Peyer's patch (tissue), 4 donors: Measurements from ENCODE around the gene HOXD9. TPM values are rescaled to one million over a fixed set of nuclear protein-coding genes. Genes with fewer than 3 reads are reported as not detected.

Source experiments
- DNase-seq, 3 donors: peaks; one replicate each; pipeline ENCODE4 v3.0.0-alpha.2; 2017 to 2019
- H3K27ac ChIP-seq, 4 donors: fragments of 200-600 bp; sonication (generic); one replicate each; pipeline ENCODE4 v1.5.1; 2016 to 2019
- H3K27me3 ChIP-seq, 2 donors: fragments of 200-600 bp; sonication (generic); one replicate each; pipeline ENCODE4 v1.5.1; 2019
- H3K36me3 ChIP-seq, 3 donors: fragments of 200-600 bp; sonication (generic); one replicate each; pipeline ENCODE4 v1.5.1; 2016 to 2019
- H3K4me1 ChIP-seq, 4 donors: fragments of 200-600 bp; sonication (generic); one replicate each; pipeline ENCODE4 v1.5.1; 2016 to 2019
- H3K4me3 ChIP-seq, 4 donors: fragments of 200-600 bp; sonication (generic); 1 replicate in 3 of 4; 2 replicates in 1 of 4; pipeline ENCODE4 v1.5.1; 2016 to 2019; ENCODE audit warnings: mild to moderate bottlenecking in 1 of 4
- H3K9me3 ChIP-seq, 4 donors: fragments of 200-600 bp; sonication (generic); one replicate each; pipeline ENCODE4 v1.5.1; 2016 to 2019; ENCODE audit warnings: mild to moderate bottlenecking in 1 of 4
- POLR2A ChIP-seq, 2 donors: fragments of 450-650 bp; IDR thresholded peaks; one replicate each; pipeline ENCODE4 v1.5.1; 2017; ENCODE audit warnings: antibody characterized with exemption in 2 of 2, mild to moderate bottlenecking in 2 of 2, moderate library complexity in 2 of 2
- total RNA-seq, 4 donors: library from RNA; depleted of rRNA; stranded (reverse); fragments of >200 nt; gene quantifications; one replicate each; pipeline ENCODE4 v1.1.0, GENCODE V29; 2016
- TF ChIP-seq, protein P1 (sequence below), 6 experiments: fragments of 450-650 bp in 4 of 6; fragments of 200-600 bp in 2 of 6; sonication (generic) in 1 of 6; IDR thresholded peaks; one replicate each; pipeline ENCODE4 v1.5.1; 2017 to 2019; ENCODE audit warnings: antibody characterized with exemption in 6 of 6, mild to moderate bottlenecking in 3 of 6, moderate library complexity in 1 of 6

Gene HOXD9
- total RNA-seq, 4 donors from 2014 or later: 0.70 TPM; not detected in 3

DNA sequence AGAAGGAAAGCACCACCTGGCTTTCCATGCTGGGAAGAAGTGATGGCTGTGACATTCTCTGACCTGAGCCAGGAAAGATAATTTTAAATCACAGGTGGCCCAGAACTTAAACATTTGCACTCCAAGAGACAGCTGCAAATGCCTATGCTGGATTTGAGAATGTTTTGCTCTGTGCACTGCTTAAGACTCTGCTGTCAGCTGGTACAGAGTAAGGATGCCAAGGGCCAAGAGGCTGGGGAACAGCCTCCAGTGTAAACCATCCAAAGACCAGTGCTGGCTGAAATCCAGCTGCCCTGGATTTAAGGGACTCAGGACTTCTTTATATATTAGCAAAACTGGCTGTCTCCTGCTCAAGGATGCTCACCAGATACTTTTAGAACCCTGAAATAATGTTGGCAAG, 10.9 kb downstream of the HOXD9 start:
- DNase-seq: no peak
- H3K36me3 ChIP-seq: no peaks in the 10 kb centered on the region
- H3K27me3 ChIP-seq: peaks cover 0 to 23% of the 10 kb centered on the region in 2 donors
- H3K9me3 ChIP-seq: no peaks in the 10 kb centered on the region
- peaks cover 0 to 24% (median 0%) of the 10 kb centered on the region in 4 donors for H3K4me1 ChIP-seq
- no peak for TF ChIP-seq POLR2A (IDR thresholded peaks at IDR 0.05)
- H3K4me3 ChIP-seq: no peak overlapping the region
- H3K27ac ChIP-seq: peak overlapping the region in 1 of 4 donors; percentile 19

DNA sequence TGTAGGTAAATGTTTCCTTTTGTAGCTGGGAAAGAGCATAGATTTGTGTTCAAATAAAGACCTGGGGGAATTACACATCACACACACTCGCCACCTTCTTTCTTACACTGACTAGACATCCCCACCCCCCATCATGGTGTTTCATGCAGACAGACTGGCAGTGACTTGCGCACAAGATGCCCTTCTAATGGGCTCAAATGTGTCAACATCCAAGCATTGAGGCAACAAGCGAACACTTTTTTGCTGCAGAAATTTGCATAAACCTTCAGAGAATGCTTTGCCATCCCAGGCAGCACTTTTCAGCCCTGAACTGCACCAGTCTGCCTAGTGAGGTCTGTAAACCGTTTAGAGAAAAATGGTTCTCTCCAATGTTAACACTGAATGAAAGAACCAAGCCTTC, 11.5 kb downstream of the HOXD9 start:
- no peak for DNase-seq
- TF ChIP-seq, protein P1, sequence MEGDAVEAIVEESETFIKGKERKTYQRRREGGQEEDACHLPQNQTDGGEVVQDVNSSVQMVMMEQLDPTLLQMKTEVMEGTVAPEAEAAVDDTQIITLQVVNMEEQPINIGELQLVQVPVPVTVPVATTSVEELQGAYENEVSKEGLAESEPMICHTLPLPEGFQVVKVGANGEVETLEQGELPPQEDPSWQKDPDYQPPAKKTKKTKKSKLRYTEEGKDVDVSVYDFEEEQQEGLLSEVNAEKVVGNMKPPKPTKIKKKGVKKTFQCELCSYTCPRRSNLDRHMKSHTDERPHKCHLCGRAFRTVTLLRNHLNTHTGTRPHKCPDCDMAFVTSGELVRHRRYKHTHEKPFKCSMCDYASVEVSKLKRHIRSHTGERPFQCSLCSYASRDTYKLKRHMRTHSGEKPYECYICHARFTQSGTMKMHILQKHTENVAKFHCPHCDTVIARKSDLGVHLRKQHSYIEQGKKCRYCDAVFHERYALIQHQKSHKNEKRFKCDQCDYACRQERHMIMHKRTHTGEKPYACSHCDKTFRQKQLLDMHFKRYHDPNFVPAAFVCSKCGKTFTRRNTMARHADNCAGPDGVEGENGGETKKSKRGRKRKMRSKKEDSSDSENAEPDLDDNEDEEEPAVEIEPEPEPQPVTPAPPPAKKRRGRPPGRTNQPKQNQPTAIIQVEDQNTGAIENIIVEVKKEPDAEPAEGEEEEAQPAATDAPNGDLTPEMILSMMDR (IDR thresholded peaks at IDR 0.05): no peak
- TF ChIP-seq POLR2A (IDR thresholded peaks at IDR 0.05): no peak
- no peaks in the 10 kb centered on the region for H3K9me3 ChIP-seq
- peaks cover 0 to 18% of the 10 kb centered on the region in 2 donors for H3K27me3 ChIP-seq
- H3K4me1 ChIP-seq: peaks cover 0 to 18% (median 0%) of the 10 kb centered on the region in 4 donors
- no peak overlapping the region for H3K4me3 ChIP-seq
- H3K27ac ChIP-seq: no peak overlapping the region
- H3K36me3 ChIP-seq: no peaks in the 10 kb centered on the region

DNA sequence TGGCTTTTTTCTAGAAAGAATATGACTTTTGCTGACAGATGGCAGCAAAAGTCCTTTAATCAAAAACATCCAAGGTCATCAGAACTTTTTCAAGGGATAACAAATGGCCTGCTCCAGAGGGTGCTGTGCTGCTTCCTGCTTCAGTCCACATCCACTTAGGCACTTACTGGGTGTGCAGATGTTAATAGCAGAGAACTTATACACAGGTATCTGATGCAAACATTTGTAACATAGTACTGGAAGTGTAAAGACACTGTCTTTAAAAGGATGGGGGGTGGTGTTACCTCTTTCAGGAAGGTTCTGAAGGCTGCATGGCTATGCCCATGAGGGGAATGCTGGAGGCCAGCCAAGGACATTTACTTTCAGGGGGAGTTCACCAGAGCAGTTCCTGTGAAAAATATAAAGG, 12.5 kb downstream of the HOXD9 start:
- Histone ChIP-seq H3K27me3 (peaks cover 0 to 11% of the 10 kb centered on the region in 2 donors), H3K4me3 (no peak overlapping the region), H3K4me1 (peaks cover 0 to 12% (median 0%) of the 10 kb centered on the region in 4 donors), H3K36me3 (no peaks in the 10 kb centered on the region), H3K27ac (peak overlapping the region in 3 of 4 donors; percentile 79 to 88 (median 87)), H3K9me3 (no peaks in the 10 kb centered on the region)
- no peak for DNase-seq
- TF ChIP-seq, protein P1 (IDR thresholded peaks at IDR 0.05): no peak
- no peak for TF ChIP-seq POLR2A (IDR thresholded peaks at IDR 0.05)

DNA sequence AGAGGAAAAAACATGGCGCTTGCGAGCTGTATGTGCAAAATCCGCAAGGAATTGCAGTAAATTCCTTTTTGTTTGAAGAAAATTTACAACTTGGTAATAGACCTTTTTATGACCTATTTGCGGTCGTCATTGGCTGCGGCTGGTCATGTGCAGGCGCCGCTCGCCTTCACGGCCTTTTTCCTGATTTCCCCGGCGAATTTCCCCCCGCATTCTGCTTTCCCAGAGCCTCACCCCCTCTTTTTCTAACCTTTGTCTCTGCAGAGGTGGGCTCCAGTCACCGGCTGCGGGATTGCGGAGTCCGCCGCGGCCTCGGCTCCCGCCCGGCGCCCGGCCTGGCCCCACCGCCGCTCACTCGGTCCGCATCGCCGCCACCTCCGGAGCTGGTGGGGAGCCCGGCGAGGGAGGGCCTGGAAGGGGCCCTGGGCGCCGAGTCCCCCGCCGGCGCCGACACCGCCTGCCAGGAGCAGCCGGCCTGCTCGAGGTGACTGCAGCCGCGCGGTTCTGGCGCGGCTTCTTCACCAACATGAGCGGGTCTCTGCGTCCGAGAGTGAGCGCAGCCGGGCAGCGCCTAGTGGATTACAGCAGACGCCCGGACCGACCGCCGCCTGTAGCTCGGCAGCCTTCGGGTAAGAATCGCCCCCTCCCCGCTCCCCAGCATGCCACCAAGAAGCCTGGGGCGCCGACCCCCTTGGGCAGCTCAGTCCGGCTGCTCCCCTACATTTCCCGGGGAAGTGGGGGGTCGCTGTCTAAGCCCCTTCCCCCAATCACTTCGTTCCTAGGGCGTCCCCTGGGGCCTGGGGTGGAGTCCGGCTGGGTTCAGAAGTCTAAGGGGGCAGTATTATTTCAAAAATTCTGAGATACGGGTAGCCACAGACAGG, 14.1 kb downstream of the HOXD9 start:
- H3K27ac ChIP-seq: peak overlapping the region; percentile 68 to 88 (median 83)
- H3K4me3 ChIP-seq: peak overlapping the region; percentile 32 to 82 (median 62)
- H3K4me1 ChIP-seq: peaks cover 0 to 18% (median 0%) of the 10 kb centered on the region in 4 donors
- H3K27me3 ChIP-seq: peaks cover 0 to 3% of the 10 kb centered on the region in 2 donors
- H3K36me3 ChIP-seq: no peaks in the 10 kb centered on the region
- TF ChIP-seq, protein P1 (IDR thresholded peaks at IDR 0.05): peak in 1 of 6 experiments; percentile 10
- no peak for TF ChIP-seq POLR2A (IDR thresholded peaks at IDR 0.05)
- no peaks in the 10 kb centered on the region for H3K9me3 ChIP-seq
- DNase-seq: peak in 2 of 3 donors; percentile 66 to 73

- Histone ChIP-seq H3K9me3 (no peaks in the 10 kb centered on the region), H3K27me3 (no peaks in the 10 kb centered on the region), H3K27ac (peak overlapping the region; percentile 68 to 88 (median 83)), H3K4me1 (peaks cover 0 to 18% (median 0%) of the 10 kb centered on the region in 4 donors), H3K4me3 (peak overlapping the region; percentile 32 to 82 (median 62)), H3K36me3 (no peaks in the 10 kb centered on the region)
- peak in 1 of 3 donors; percentile 25 for DNase-seq
- TF ChIP-seq, protein P1 (IDR thresholded peaks at IDR 0.05): no peak
- TF ChIP-seq POLR2A (IDR thresholded peaks at IDR 0.05): no peak
Observed at GRCh38 chr2:176137252-176137580, 14.7 kb downstream of the HOXD9 start.

DNA sequence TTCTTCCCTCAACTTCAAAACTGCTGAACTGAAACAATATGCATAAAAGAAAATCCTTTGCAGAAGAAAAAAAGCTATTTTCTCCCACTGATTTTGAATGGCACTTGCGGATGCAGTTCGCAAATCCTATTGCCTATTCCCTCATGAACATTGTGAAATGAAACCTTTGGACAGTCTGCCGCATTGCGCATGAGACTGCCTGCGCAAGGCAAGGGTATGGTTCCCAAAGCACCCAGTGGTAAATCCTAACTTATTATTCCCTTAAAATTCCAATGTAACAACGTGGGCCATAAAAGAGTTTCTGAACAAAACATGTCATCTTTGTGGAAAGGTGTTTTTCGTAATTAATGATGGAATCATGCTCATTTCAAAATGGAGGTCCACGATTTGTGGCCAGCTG, 15.4 kb downstream of the HOXD9 start:
- Histone ChIP-seq H3K27ac (peak overlapping the region in 2 of 4 donors; percentile 66 to 83), H3K4me3 (peak overlapping the region in 2 of 4 donors; percentile 1 to 75), H3K27me3 (no peaks in the 10 kb centered on the region)

More for the DNA sequence above, 15.4 kb downstream of the HOXD9 start:
- no peak for TF ChIP-seq POLR2A (IDR thresholded peaks at IDR 0.05)
- TF ChIP-seq, protein P1 (IDR thresholded peaks at IDR 0.05): no peak
- Histone ChIP-seq H3K4me1 (peaks cover 0 to 18% (median 0%) of the 10 kb centered on the region in 4 donors), H3K9me3 (no peaks in the 10 kb centered on the region), H3K36me3 (no peaks in the 10 kb centered on the region)
- no peak for DNase-seq
